Neural progenitor cell (in vitro differentiated cells): ENCODE results near the gene ADRA2B. TPM values are rescaled to one million over a fixed set of nuclear protein-coding genes. Genes with fewer than 3 reads are reported as not detected.

Experiments
- DNase-seq: peaks from one replicate; pipeline ENCODE4 v3.0.0-alpha.2; 2016; ENCODE audit warnings: low spot score
- H2AFZ ChIP-seq: fragments of 200-600 bp; sonication (generic); replicated peaks from 2 replicates; pipeline ENCODE4 v1.6.1; 2016; ENCODE audit warnings: antibody characterized with exemption
- H3F3A ChIP-seq: fragments of 200-600 bp; sonication (generic); 2 replicates; pipeline ENCODE4 v1.6.1; 2016; ENCODE audit warnings: antibody characterized with exemption, low read depth
- H3K27ac ChIP-seq: fragments of 200-600 bp; sonication (generic); 2 replicates; pipeline ENCODE4 v1.5.1; 2016; ENCODE audit warnings: mild to moderate bottlenecking
- H3K27me3 ChIP-seq: fragments of 200-600 bp; sonication (generic); 2 replicates; pipeline ENCODE4 v1.6.1; 2016; ENCODE audit warnings: mild to moderate bottlenecking, moderate library complexity
- H3K36me3 ChIP-seq: fragments of 200-600 bp; sonication (generic); 2 replicates; pipeline ENCODE4 v1.5.1; 2016
- H3K4me1 ChIP-seq: fragments of 200-600 bp; sonication (generic); 2 replicates; pipeline ENCODE4 v1.6.1; 2016; ENCODE audit warnings: mixed run types
- H3K4me2 ChIP-seq: fragments of 200-600 bp; sonication (generic); 2 replicates; pipeline ENCODE4 v1.6.1; 2016
- H3K4me3 ChIP-seq: fragments of 200-600 bp; sonication (generic); 2 replicates; pipeline ENCODE4 v1.5.1; 2016
- H3K79me2 ChIP-seq: fragments of 200-600 bp; sonication (generic); 2 replicates; pipeline ENCODE4 v1.6.1; 2016; ENCODE audit warnings: low read depth
- H3K9ac ChIP-seq: fragments of 200-600 bp; sonication (generic); 2 replicates; pipeline ENCODE4 v1.6.1; 2016
- H3K9me3 ChIP-seq: fragments of 200-600 bp; sonication (generic); 2 replicates; pipeline ENCODE4 v1.5.1; 2016; ENCODE audit warnings: low read depth
- H4K20me1 ChIP-seq: fragments of 200-600 bp; sonication (generic); 2 replicates; pipeline ENCODE4 v1.6.1; 2016; ENCODE audit warnings: low read depth
- H3K27ac Mint-ChIP-seq: 3 replicates; pipeline ENCODE4 v1.8.0; 2021; ENCODE audit warnings: mixed read lengths
- H3K27me3 Mint-ChIP-seq: 2 replicates; pipeline ENCODE4 v1.8.0; 2022; ENCODE audit warnings: low read depth, mild to moderate bottlenecking, inconsistent platforms, moderate library complexity, mixed read lengths; ENCODE audit not compliant: insufficient read depth
- H3K36me3 Mint-ChIP-seq: 3 replicates; pipeline ENCODE4 v1.8.0; 2021; ENCODE audit warnings: mixed read lengths
- H3K4me1 Mint-ChIP-seq: 3 replicates; pipeline ENCODE4 v1.8.0; 2021; ENCODE audit warnings: mixed read lengths
- H3K4me3 Mint-ChIP-seq: 3 replicates; pipeline ENCODE4 v1.8.0; 2021; ENCODE audit warnings: mild to moderate bottlenecking, moderate library complexity, mixed read lengths
- H3K9me3 Mint-ChIP-seq: 3 replicates; pipeline ENCODE4 v1.8.0; 2020; ENCODE audit warnings: mixed read lengths
- CTCF ChIP-seq: fragments of 200-600 bp; sonication (generic); IDR thresholded peaks from 2 replicates; pipeline ENCODE4 v1.5.1; 2017; ENCODE audit warnings: antibody characterized with exemption, mild to moderate bottlenecking
- EZH2 ChIP-seq: fragments of 200-600 bp; sonication (generic); IDR thresholded peaks from 2 replicates; pipeline ENCODE4 v1.6.1; 2017; ENCODE audit warnings: antibody characterized with exemption, mild to moderate bottlenecking, moderate library complexity
- EZH2phosphoT487 ChIP-seq: fragments of 200-600 bp; sonication (generic); IDR thresholded peaks from 2 replicates; pipeline ENCODE4 v1.6.1; 2017; ENCODE audit warnings: antibody characterized with exemption
- total RNA-seq: library from RNA; depleted of rRNA; stranded (reverse); fragments of >200 nt; gene quantifications from 2 replicates; pipeline ENCODE4 v1.2.3, GENCODE V29; 2015; ENCODE audit warnings: low replicate concordance

The ADRA2B gene
- total RNA-seq, 1 donor from 2014 or later: 3.0 TPM

GRCh38 chr2:96150791-96151594 lies 34.6 kb upstream of the ADRA2B start:
- Histone ChIP-seq H3K9me3 (no peaks in the 10 kb centered on the region), H3K4me2 (no peak overlapping the region), H3K36me3 (no peaks in the 10 kb centered on the region), H3K4me1 (peaks cover 24% of the 10 kb centered on the region), H2AFZ (no peak overlapping the region), H3F3A (peaks cover 6% of the 10 kb centered on the region), H3K27ac (no peak overlapping the region), H3K4me3 (no peak overlapping the region), H4K20me1 (no peaks in the 10 kb centered on the region), H3K79me2 (no peaks in the 10 kb centered on the region), H3K9ac (no peak overlapping the region), H3K27me3 (peaks cover 15% of the 10 kb centered on the region)
- TF ChIP-seq CTCF: no peak
- TF ChIP-seq EZH2: no peak
- DNase-seq: no peak
- H3K27me3 Mint-ChIP-seq: peaks cover 17% of the 10 kb centered on the region
- peaks cover 50% of the 10 kb centered on the region for H3K4me1 Mint-ChIP-seq
- no peak overlapping the region for H3K4me3 Mint-ChIP-seq
- H3K9me3 Mint-ChIP-seq: no peaks in the 10 kb centered on the region
- H3K36me3 Mint-ChIP-seq: no peaks in the 10 kb centered on the region
- peak overlapping the region; percentile 57 for H3K27ac Mint-ChIP-seq

GRCh38 chr2:96150007-96150640 lies 33.8 kb upstream of the ADRA2B start:
- Mint-ChIP-seq H3K27ac (no peak overlapping the region), H3K27me3 (peaks cover 17% of the 10 kb centered on the region), H3K36me3 (no peaks in the 10 kb centered on the region), H3K4me3 (no peak overlapping the region), H3K4me1 (peaks cover 44% of the 10 kb centered on the region), H3K9me3 (no peaks in the 10 kb centered on the region)
- H3K4me1 ChIP-seq: peaks cover 24% of the 10 kb centered on the region
- H2AFZ ChIP-seq: no peak overlapping the region
- no peak overlapping the region for H3K4me3 ChIP-seq
- no peaks in the 10 kb centered on the region for H3K36me3 ChIP-seq
- no peak for DNase-seq
- peaks cover 6% of the 10 kb centered on the region for H3F3A ChIP-seq
- H3K79me2 ChIP-seq: no peaks in the 10 kb centered on the region
- H3K27ac ChIP-seq: no peak overlapping the region
- TF ChIP-seq CTCF (no peak), EZH2phosphoT487 (no peak), EZH2 (no peak)
- no peaks in the 10 kb centered on the region for H4K20me1 ChIP-seq
- no peaks in the 10 kb centered on the region for H3K9me3 ChIP-seq
- no peak overlapping the region for H3K9ac ChIP-seq
- H3K4me2 ChIP-seq: no peak overlapping the region
- H3K27me3 ChIP-seq: peaks cover 24% of the 10 kb centered on the region

- Mint-ChIP-seq H3K9me3 (no peaks in the 10 kb centered on the region), H3K27me3 (peaks cover 20% of the 10 kb centered on the region), H3K4me3 (no peak overlapping the region), H3K27ac (no peak overlapping the region), H3K4me1 (peaks cover 42% of the 10 kb centered on the region), H3K36me3 (no peaks in the 10 kb centered on the region)
- no peak overlapping the region for H3K4me3 ChIP-seq
- no peak for TF ChIP-seq EZH2
- TF ChIP-seq EZH2phosphoT487: no peak
- no peak for TF ChIP-seq CTCF
- no peaks in the 10 kb centered on the region for H3K79me2 ChIP-seq
- no peaks in the 10 kb centered on the region for H3K36me3 ChIP-seq
- H4K20me1 ChIP-seq: no peaks in the 10 kb centered on the region
- H3K27ac ChIP-seq: no peak overlapping the region
- peak; percentile 67 for DNase-seq
- peaks cover 39% of the 10 kb centered on the region for H3K27me3 ChIP-seq
- no peak overlapping the region for H3K4me2 ChIP-seq
- peak overlapping the region; percentile 75 for H2AFZ ChIP-seq
- H3F3A ChIP-seq: peaks cover 6% of the 10 kb centered on the region
- H3K9me3 ChIP-seq: no peaks in the 10 kb centered on the region
- H3K4me1 ChIP-seq: peaks cover 30% of the 10 kb centered on the region
- no peak overlapping the region for H3K9ac ChIP-seq
Observed at GRCh38 chr2:96148410-96149217, 32.2 kb upstream of the ADRA2B start.
